Measurements from ENCODE around the gene PDE3A.

Gene PDE3A

GRCh38 chr12:20497707-20498106, 129.4 kb downstream of the PDE3A start:
- peaks cover 0 to 4% of the 10 kb centered on the region in 2 donors for H3K4me1 ChIP-seq (ENCODE audit: control insufficient read depth in 1 of 2, insufficient read depth in 2 of 2, low read length in 2 of 2)
- no peaks in the 10 kb centered on the region for H3K9me3 ChIP-seq (ENCODE audit: control insufficient read depth in 1 of 2, low read length in 2 of 2)
- no peaks in the 10 kb centered on the region for H3K36me3 ChIP-seq (ENCODE audit: control insufficient read depth in 1 of 2, insufficient read depth in 2 of 2, low read length in 2 of 2)
- no peak overlapping the region for H3K27ac ChIP-seq (ENCODE audit: low read length)
- H3K4me3 ChIP-seq (ENCODE audit: low read depth in 1 of 2, low read length in 2 of 2) = no peak overlapping the region
- no peaks in the 10 kb centered on the region for H3K27me3 ChIP-seq (ENCODE audit: low read depth, low read length)

GRCh38 chr12:20501958-20502357, 133.6 kb downstream of the PDE3A start:
- Histone ChIP-seq H3K4me1 (ENCODE audit: control insufficient read depth in 1 of 2, insufficient read depth in 2 of 2, low read length in 2 of 2) (no peaks in the 10 kb centered on the region), H3K4me3 (ENCODE audit: low read depth in 1 of 2, low read length in 2 of 2) (no peak overlapping the region), H3K36me3 (ENCODE audit: control insufficient read depth in 1 of 2, insufficient read depth in 2 of 2, low read length in 2 of 2) (no peaks in the 10 kb centered on the region), H3K27ac (ENCODE audit: low read length) (no peak overlapping the region), H3K27me3 (ENCODE audit: low read depth, low read length) (no peaks in the 10 kb centered on the region), H3K9me3 (ENCODE audit: control insufficient read depth in 1 of 2, low read length in 2 of 2) (no peaks in the 10 kb centered on the region)

- Histone ChIP-seq H3K27ac (ENCODE audit: low read length) (no peak overlapping the region), H3K4me1 (ENCODE audit: control insufficient read depth in 1 of 2, insufficient read depth in 2 of 2, low read length in 2 of 2) (peaks cover 0 to 3% of the 10 kb centered on the region in 2 donors), H3K4me3 (ENCODE audit: low read depth in 1 of 2, low read length in 2 of 2) (no peak overlapping the region), H3K9me3 (ENCODE audit: control insufficient read depth in 1 of 2, low read length in 2 of 2) (no peaks in the 10 kb centered on the region), H3K27me3 (ENCODE audit: low read depth, low read length) (no peaks in the 10 kb centered on the region), H3K36me3 (ENCODE audit: control insufficient read depth in 1 of 2, insufficient read depth in 2 of 2, low read length in 2 of 2) (no peaks in the 10 kb centered on the region)
Measured at GRCh38 chr12:20503858-20504257, 135.5 kb downstream of the PDE3A start.

- Histone ChIP-seq H3K9me3 (ENCODE audit: control insufficient read depth in 1 of 2, low read length in 2 of 2) (no peaks in the 10 kb centered on the region), H3K4me1 (ENCODE audit: control insufficient read depth in 1 of 2, insufficient read depth in 2 of 2, low read length in 2 of 2) (peaks cover 0 to 3% of the 10 kb centered on the region in 2 donors)
Measured at GRCh38 chr12:20505056-20505455, 136.7 kb downstream of the PDE3A start.

GRCh38 chr12:20507056-20507455, 138.7 kb downstream of the PDE3A start:
- no peak overlapping the region for H3K27ac ChIP-seq (ENCODE audit: low read length)
- H3K36me3 ChIP-seq (ENCODE audit: control insufficient read depth in 1 of 2, insufficient read depth in 2 of 2, low read length in 2 of 2) = no peaks in the 10 kb centered on the region
- peaks cover 0 to 3% of the 10 kb centered on the region in 2 donors for H3K4me1 ChIP-seq (ENCODE audit: control insufficient read depth in 1 of 2, insufficient read depth in 2 of 2, low read length in 2 of 2)
- no peaks in the 10 kb centered on the region for H3K27me3 ChIP-seq (ENCODE audit: low read depth, low read length)
- no peak overlapping the region for H3K4me3 ChIP-seq (ENCODE audit: low read depth in 1 of 2, low read length in 2 of 2)
- no peaks in the 10 kb centered on the region for H3K9me3 ChIP-seq (ENCODE audit: control insufficient read depth in 1 of 2, low read length in 2 of 2)

More at GRCh38 chr12:20505056-20505455, 136.7 kb downstream of the PDE3A start:
- no peak overlapping the region for H3K27ac ChIP-seq (ENCODE audit: low read length)
- H3K27me3 ChIP-seq (ENCODE audit: low read depth, low read length) = no peaks in the 10 kb centered on the region
- H3K36me3 ChIP-seq (ENCODE audit: control insufficient read depth in 1 of 2, insufficient read depth in 2 of 2, low read length in 2 of 2) = no peaks in the 10 kb centered on the region
- no peak overlapping the region for H3K4me3 ChIP-seq (ENCODE audit: low read depth in 1 of 2, low read length in 2 of 2)

- no peaks in the 10 kb centered on the region for H3K27me3 ChIP-seq (ENCODE audit: low read depth, low read length)
- no peaks in the 10 kb centered on the region for H3K9me3 ChIP-seq (ENCODE audit: control insufficient read depth in 1 of 2, low read length in 2 of 2)
- no peaks in the 10 kb centered on the region for H3K36me3 ChIP-seq (ENCODE audit: control insufficient read depth in 1 of 2, insufficient read depth in 2 of 2, low read length in 2 of 2)
- H3K4me1 ChIP-seq (ENCODE audit: control insufficient read depth in 1 of 2, insufficient read depth in 2 of 2, low read length in 2 of 2) = peaks cover 0 to 3% of the 10 kb centered on the region in 2 donors
- H3K4me3 ChIP-seq (ENCODE audit: low read depth in 1 of 2, low read length in 2 of 2) = no peak overlapping the region
- no peak overlapping the region for H3K27ac ChIP-seq (ENCODE audit: low read length)
Measured at GRCh38 chr12:20507711-20508110, 139.4 kb downstream of the PDE3A start.

GRCh38 chr12:20508359-20508758, 140.0 kb downstream of the PDE3A start:
- Histone ChIP-seq H3K4me1 (ENCODE audit: control insufficient read depth in 1 of 2, insufficient read depth in 2 of 2, low read length in 2 of 2) (peaks cover 0 to 3% of the 10 kb centered on the region in 2 donors), H3K4me3 (ENCODE audit: low read depth in 1 of 2, low read length in 2 of 2) (no peak overlapping the region), H3K9me3 (ENCODE audit: control insufficient read depth in 1 of 2, low read length in 2 of 2) (no peaks in the 10 kb centered on the region), H3K36me3 (ENCODE audit: control insufficient read depth in 1 of 2, insufficient read depth in 2 of 2, low read length in 2 of 2) (no peaks in the 10 kb centered on the region), H3K27ac (ENCODE audit: low read length) (no peak overlapping the region), H3K27me3 (ENCODE audit: low read depth, low read length) (no peaks in the 10 kb centered on the region)

GRCh38 chr12:20508962-20509361, 140.6 kb downstream of the PDE3A start:
- no peaks in the 10 kb centered on the region for H3K9me3 ChIP-seq (ENCODE audit: control insufficient read depth in 1 of 2, low read length in 2 of 2)
- H3K36me3 ChIP-seq (ENCODE audit: control insufficient read depth in 1 of 2, insufficient read depth in 2 of 2, low read length in 2 of 2) = no peaks in the 10 kb centered on the region
- H3K4me1 ChIP-seq (ENCODE audit: control insufficient read depth in 1 of 2, insufficient read depth in 2 of 2, low read length in 2 of 2) = peaks cover 0 to 3% of the 10 kb centered on the region in 2 donors
- no peaks in the 10 kb centered on the region for H3K27me3 ChIP-seq (ENCODE audit: low read depth, low read length)
- H3K27ac ChIP-seq (ENCODE audit: low read length) = no peak overlapping the region
- no peak overlapping the region for H3K4me3 ChIP-seq (ENCODE audit: low read depth in 1 of 2, low read length in 2 of 2)

- no peak overlapping the region for H3K4me3 ChIP-seq (ENCODE audit: low read depth in 1 of 2, low read length in 2 of 2)
- H3K9me3 ChIP-seq (ENCODE audit: control insufficient read depth in 1 of 2, low read length in 2 of 2) = no peaks in the 10 kb centered on the region
- H3K27ac ChIP-seq (ENCODE audit: low read length) = no peak overlapping the region
- H3K36me3 ChIP-seq (ENCODE audit: control insufficient read depth in 1 of 2, insufficient read depth in 2 of 2, low read length in 2 of 2) = no peaks in the 10 kb centered on the region
- H3K4me1 ChIP-seq (ENCODE audit: control insufficient read depth in 1 of 2, insufficient read depth in 2 of 2, low read length in 2 of 2) = peaks cover 0 to 3% of the 10 kb centered on the region in 2 donors
- H3K27me3 ChIP-seq (ENCODE audit: low read depth, low read length) = no peaks in the 10 kb centered on the region
Measured at GRCh38 chr12:20510811-20511210, 142.5 kb downstream of the PDE3A start.

GRCh38 chr12:20513189-20513588, 144.9 kb downstream of the PDE3A start:
- no peak overlapping the region for H3K4me3 ChIP-seq (ENCODE audit: low read depth in 1 of 2, low read length in 2 of 2)
- no peaks in the 10 kb centered on the region for H3K27me3 ChIP-seq (ENCODE audit: low read depth, low read length)
- peaks cover 0 to 4% of the 10 kb centered on the region in 2 donors for H3K4me1 ChIP-seq (ENCODE audit: control insufficient read depth in 1 of 2, insufficient read depth in 2 of 2, low read length in 2 of 2)
- no peaks in the 10 kb centered on the region for H3K36me3 ChIP-seq (ENCODE audit: control insufficient read depth in 1 of 2, insufficient read depth in 2 of 2, low read length in 2 of 2)
- H3K9me3 ChIP-seq (ENCODE audit: control insufficient read depth in 1 of 2, low read length in 2 of 2) = no peaks in the 10 kb centered on the region
- H3K27ac ChIP-seq (ENCODE audit: low read length) = no peak overlapping the region

- H3K27me3 ChIP-seq (ENCODE audit: low read depth, low read length) = no peaks in the 10 kb centered on the region
- no peaks in the 10 kb centered on the region for H3K9me3 ChIP-seq (ENCODE audit: control insufficient read depth in 1 of 2, low read length in 2 of 2)
- no peak overlapping the region for H3K4me3 ChIP-seq (ENCODE audit: low read depth in 1 of 2, low read length in 2 of 2)
- no peaks in the 10 kb centered on the region for H3K36me3 ChIP-seq (ENCODE audit: control insufficient read depth in 1 of 2, insufficient read depth in 2 of 2, low read length in 2 of 2)
- peaks cover 0 to 4% of the 10 kb centered on the region in 2 donors for H3K4me1 ChIP-seq (ENCODE audit: control insufficient read depth in 1 of 2, insufficient read depth in 2 of 2, low read length in 2 of 2)
- H3K27ac ChIP-seq (ENCODE audit: low read length) = no peak overlapping the region
Measured at GRCh38 chr12:20514598-20514997, 146.3 kb downstream of the PDE3A start.

- Histone ChIP-seq H3K4me3 (ENCODE audit: low read depth in 1 of 2, low read length in 2 of 2) (no peak overlapping the region), H3K27ac (ENCODE audit: low read length) (no peak overlapping the region), H3K27me3 (ENCODE audit: low read depth, low read length) (no peaks in the 10 kb centered on the region), H3K4me1 (ENCODE audit: control insufficient read depth in 1 of 2, insufficient read depth in 2 of 2, low read length in 2 of 2) (peaks cover 0 to 7% of the 10 kb centered on the region in 2 donors), H3K36me3 (ENCODE audit: control insufficient read depth in 1 of 2, insufficient read depth in 2 of 2, low read length in 2 of 2) (no peaks in the 10 kb centered on the region), H3K9me3 (ENCODE audit: control insufficient read depth in 1 of 2, low read length in 2 of 2) (no peaks in the 10 kb centered on the region)
Measured at GRCh38 chr12:20520532-20520931, 152.2 kb downstream of the PDE3A start.

Measured in muscle layer of duodenum (tissue), 2 donors.